CD8-positive, alpha-beta memory T cell (primary cell): ENCODE results near the gene B4GALT5. TPM values are rescaled to one million over a fixed set of nuclear protein-coding genes. Genes with fewer than 3 reads are reported as not detected.
"Not testable (repeated sequence)": the region's sequence is repeated elsewhere in the genome, so short reads cannot be mapped to it uniquely, and the experiment has no call there.

Experiments
- CTCF ChIA-PET: fragments of 350-600 bp; sonication (Branson Sonifier 250); formaldehyde crosslinking; loops from one replicate; lab custom pipeline; 2021; ENCODE audit warnings: antibody characterized with exemption; lab: Charles Lee
- POLR2A ChIA-PET: fragments of 350-600 bp; sonication (Branson Sonifier 250); formaldehyde crosslinking; loops from one replicate; lab custom pipeline; 2021; ENCODE audit warnings: antibody characterized with exemption; lab: Charles Lee
- DNase-seq, 5 donors: peaks; one replicate each; pipeline versions ENCODE4 v3.0.0 to v3.0.0-alpha.2; 2020 to 2022; ENCODE audit warnings: mixed read lengths in 1 of 5
- H3K27ac ChIP-seq: one replicate; pipeline ENCODE4 v1.7.0; 2013; ENCODE audit warnings: low read depth, mild to moderate bottlenecking, low read length, moderate library complexity
- H3K27me3 ChIP-seq: 2 replicates; pipeline ENCODE4 v1.7.0; 2013; ENCODE audit warnings: low read length, mild to moderate bottlenecking; ENCODE audit not compliant: insufficient read depth, poor library complexity, severe bottlenecking
- H3K36me3 ChIP-seq: 2 replicates; pipeline ENCODE4 v1.7.0; 2013; ENCODE audit warnings: mild to moderate bottlenecking, low read length, moderate library complexity; ENCODE audit not compliant: insufficient read depth
- H3K4me1 ChIP-seq: 2 replicates; pipeline ENCODE4 v1.7.0; 2013; ENCODE audit warnings: mild to moderate bottlenecking, low read length, moderate library complexity; ENCODE audit not compliant: insufficient read depth
- H3K4me3 ChIP-seq: 2 replicates; pipeline ENCODE4 v1.7.0; 2013; ENCODE audit warnings: mild to moderate bottlenecking, low read length
- H3K9me3 ChIP-seq: 2 replicates; pipeline ENCODE4 v1.7.0; 2013; ENCODE audit warnings: mild to moderate bottlenecking, low read length
- H3K27ac Mint-ChIP-seq, 8 donors: one replicate each; pipeline ENCODE4 v1.8.0; 2020 to 2021; ENCODE audit warnings: mixed read lengths in 8 of 8, mild to moderate bottlenecking in 6 of 8, inconsistent platforms in 3 of 8, moderate library complexity in 3 of 8
- H3K27me3 Mint-ChIP-seq, 2 donors: one replicate each; pipeline ENCODE4 v1.8.0; 2020 to 2021; ENCODE audit warnings: mixed read lengths in 2 of 2, mild to moderate bottlenecking in 1 of 2, moderate library complexity in 1 of 2
- H3K36me3 Mint-ChIP-seq, 3 donors: one replicate each; pipeline ENCODE4 v1.8.0; 2020 to 2021; ENCODE audit warnings: mixed read lengths in 3 of 3, inconsistent platforms in 1 of 3, mild to moderate bottlenecking in 1 of 3
- H3K4me1 Mint-ChIP-seq, 3 donors: one replicate each; pipeline ENCODE4 v1.8.0; 2020 to 2021; ENCODE audit warnings: mixed read lengths in 3 of 3, inconsistent platforms in 1 of 3, mild to moderate bottlenecking in 1 of 3
- H3K4me3 Mint-ChIP-seq, 7 donors: one replicate each; pipeline ENCODE4 v1.8.0; 2020 to 2021; ENCODE audit warnings: mixed read lengths in 7 of 7, mild to moderate bottlenecking in 6 of 7, moderate library complexity in 4 of 7, inconsistent platforms in 2 of 7
- H3K9me3 Mint-ChIP-seq, 5 donors: one replicate each; pipeline ENCODE4 v1.8.0; 2020 to 2022; ENCODE audit warnings: mixed read lengths in 5 of 5, mild to moderate bottlenecking in 3 of 5, moderate library complexity in 2 of 5, inconsistent platforms in 1 of 5
- polyA plus RNA-seq: library from polyadenylated mRNA; unstranded; fragments of 300-500 nt; fragmentation: Illumina TruSeq; gene quantifications from one replicate; pipeline ENCODE4 v1.2.3, GENCODE V29; 2021
- total RNA-seq, 2 experiments: library from RNA; stranded (reverse); gene quantifications; one replicate each; pipeline ENCODE4 v1.2.3, GENCODE V29; 2021

B4GALT5 gene
- total and polyA plus RNA-seq, 3 experiments from 2014 or later, result 2.0 to 39.1 (median 37.5) TPM

DNA sequence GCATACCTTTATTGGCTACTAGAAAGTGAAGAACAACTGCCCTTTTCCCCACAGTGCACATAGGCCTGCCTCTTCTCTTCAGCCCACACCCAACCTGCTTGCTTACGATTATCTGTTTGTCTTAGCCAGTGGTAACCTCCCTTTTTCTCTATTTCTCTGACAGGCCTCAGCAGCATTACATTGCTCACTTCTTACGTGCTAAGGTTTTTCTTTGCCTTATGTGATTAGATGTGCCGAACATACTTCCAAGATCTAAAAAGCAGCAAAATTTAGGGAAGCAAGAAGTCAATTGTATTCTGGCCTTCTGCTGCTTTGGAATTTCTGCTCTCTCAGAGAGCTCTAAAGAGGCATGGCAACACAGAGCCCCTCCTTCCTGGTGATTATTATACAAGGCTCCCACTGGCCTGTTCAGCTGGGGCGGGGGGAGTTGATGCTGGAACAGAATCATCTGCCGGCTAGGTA is 7.0 kb downstream of the B4GALT5 start:
- Mint-ChIP-seq H3K36me3 (peaks cover 0 to 4% (median 0%) of the 10 kb centered on the region in 3 donors), H3K9me3 (peaks cover 0 to 1% (median 0%) of the 10 kb centered on the region in 5 donors), H3K4me1 (peaks cover 58 to 82% (median 76%) of the 10 kb centered on the region in 3 donors), H3K4me3 (peak overlapping the region in 6 of 7 donors; percentile 2 to 87 (median 34)), H3K27me3 (no peaks in the 10 kb centered on the region), H3K27ac (peak overlapping the region; percentile 39 to 98 (median 74))
- H3K27ac ChIP-seq, result peak overlapping the region; percentile 5
- CTCF ChIA-PET, result interaction anchor here (0.7 to 1.3 kb wide), 2 partner anchors 34 to 683 kb away, joined by 3 read pairs; no protein-coding TSS in a partner anchor
- H3K9me3 ChIP-seq, result no peaks in the 10 kb centered on the region
- H3K4me3 ChIP-seq, result no peak overlapping the region
- no peaks in the 10 kb centered on the region for H3K27me3 ChIP-seq
- H3K36me3 ChIP-seq, result no peaks in the 10 kb centered on the region
- H3K4me1 ChIP-seq, result peaks cover 16% of the 10 kb centered on the region
- no peak for DNase-seq
- POLR2A ChIA-PET, result interaction anchor here (1.6 kb wide), 1 partner anchor 34 kb away, joined by 5 read pairs; no protein-coding TSS in a partner anchor

DNA sequence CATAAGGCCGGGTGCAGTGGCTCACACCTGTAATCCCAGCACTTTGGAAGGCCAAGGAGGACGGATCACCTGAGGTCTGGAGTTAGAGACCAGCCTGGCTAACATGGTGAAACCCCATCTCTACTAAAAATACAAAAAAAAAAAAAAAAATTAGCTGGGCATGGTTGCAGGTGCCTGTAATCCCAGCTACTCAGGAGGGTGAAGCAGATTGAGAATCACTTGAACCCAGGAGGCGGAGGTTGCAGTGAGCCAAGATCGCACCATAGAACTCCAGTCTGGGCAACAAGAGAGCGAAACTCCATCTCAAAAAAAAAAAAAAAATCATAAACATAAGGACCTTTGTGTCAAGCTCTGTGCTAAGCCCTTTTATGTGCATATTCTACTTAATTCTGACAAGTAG is 7.8 kb downstream of the B4GALT5 start:
- not testable (repeated sequence) for H3K36me3 ChIP-seq, H3K9me3 Mint-ChIP-seq, H3K27ac ChIP-seq, H3K4me3 ChIP-seq, H3K9me3 ChIP-seq, H3K27me3 Mint-ChIP-seq, H3K36me3 Mint-ChIP-seq, DNase-seq, H3K27me3 ChIP-seq
- POLR2A ChIA-PET, result interaction anchor here (0.7 to 1.6 kb wide), 3 partner anchors 29 to 39 kb away, joined by 3 to 5 read pairs (median 4); no protein-coding TSS in a partner anchor
- peaks cover 58 to 82% (median 76%) of the 10 kb centered on the region in 3 donors for H3K4me1 Mint-ChIP-seq
- peak overlapping the region in 3 of 7 donors; percentile 43 to 87 (median 87) for H3K4me3 Mint-ChIP-seq
- CTCF ChIA-PET, result interaction anchor here (0.7 kb wide), 1 partner anchor 683 kb away, joined by 3 read pairs; no protein-coding TSS in a partner anchor
- H3K4me1 ChIP-seq, result peaks cover 10% of the 10 kb centered on the region
- peak overlapping the region; percentile 74 to 98 (median 94) for H3K27ac Mint-ChIP-seq

DNA sequence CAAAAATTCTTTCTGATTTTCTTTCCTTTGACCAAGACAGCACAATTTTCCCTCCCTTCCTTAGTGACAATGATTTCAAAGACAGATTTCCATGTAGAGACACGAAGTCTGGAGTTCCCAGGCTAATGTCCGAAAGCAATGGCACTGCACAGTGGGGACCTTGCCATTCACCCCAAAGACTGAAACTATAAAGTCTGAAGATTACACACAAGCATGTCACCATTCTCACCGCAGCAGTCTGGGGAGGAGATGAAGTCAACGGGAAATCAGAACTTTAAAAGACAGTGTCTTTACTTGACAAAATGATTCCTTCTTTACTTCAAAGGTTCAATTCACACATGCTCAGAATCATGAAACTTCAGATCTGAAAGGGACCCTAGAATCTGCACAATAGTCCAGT is 8.3 kb downstream of the B4GALT5 start:
- H3K9me3 Mint-ChIP-seq, result peaks cover 0 to 1% (median 0%) of the 10 kb centered on the region in 5 donors
- no peaks in the 10 kb centered on the region for H3K9me3 ChIP-seq
- peaks cover 0 to 4% (median 0%) of the 10 kb centered on the region in 3 donors for H3K36me3 Mint-ChIP-seq
- H3K27ac ChIP-seq, result no peak overlapping the region
- H3K27me3 ChIP-seq, result no peaks in the 10 kb centered on the region
- no peaks in the 10 kb centered on the region for H3K36me3 ChIP-seq
- H3K4me3 ChIP-seq, result no peak overlapping the region
- DNase-seq, result peak in 1 of 5 donors; percentile 52
- peak overlapping the region in 6 of 7 donors; percentile 44 to 87 (median 77) for H3K4me3 Mint-ChIP-seq
- peaks cover 10% of the 10 kb centered on the region for H3K4me1 ChIP-seq
- ChIA-PET POLR2A (interaction anchor here (0.7 to 0.8 kb wide), 2 partner anchors 29 to 38 kb away, joined by 3 to 4 read pairs; no protein-coding TSS in a partner anchor), CTCF (no interaction called here)
- peaks cover 56 to 82% (median 76%) of the 10 kb centered on the region in 3 donors for H3K4me1 Mint-ChIP-seq
- no peaks in the 10 kb centered on the region for H3K27me3 Mint-ChIP-seq
- peak overlapping the region; percentile 74 to 98 (median 94) for H3K27ac Mint-ChIP-seq

DNA sequence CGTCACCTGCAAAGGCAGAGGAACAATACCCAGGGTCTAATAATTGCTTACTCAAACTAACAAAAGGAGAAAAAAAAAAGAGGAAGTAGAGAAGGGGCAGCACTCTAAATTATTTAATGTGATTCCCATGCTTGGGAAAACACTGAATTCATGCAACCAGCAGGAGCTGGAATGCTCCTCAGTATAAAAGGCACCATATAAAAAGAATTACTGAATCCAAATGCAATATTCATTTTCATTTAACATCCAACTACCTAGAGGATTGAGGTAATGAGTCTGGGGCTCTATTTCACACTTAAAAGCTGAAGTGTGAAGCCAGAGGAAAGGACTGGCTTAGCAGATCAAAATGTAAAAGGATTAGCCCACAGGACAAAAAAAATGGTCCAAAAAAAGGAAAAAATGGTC is 8.7 kb downstream of the B4GALT5 start:
- H3K4me1 Mint-ChIP-seq, result peaks cover 54 to 83% (median 76%) of the 10 kb centered on the region in 3 donors
- peak overlapping the region in 6 of 7 donors; percentile 44 to 87 (median 77) for H3K4me3 Mint-ChIP-seq
- CTCF ChIA-PET, result no interaction called here

DNA sequence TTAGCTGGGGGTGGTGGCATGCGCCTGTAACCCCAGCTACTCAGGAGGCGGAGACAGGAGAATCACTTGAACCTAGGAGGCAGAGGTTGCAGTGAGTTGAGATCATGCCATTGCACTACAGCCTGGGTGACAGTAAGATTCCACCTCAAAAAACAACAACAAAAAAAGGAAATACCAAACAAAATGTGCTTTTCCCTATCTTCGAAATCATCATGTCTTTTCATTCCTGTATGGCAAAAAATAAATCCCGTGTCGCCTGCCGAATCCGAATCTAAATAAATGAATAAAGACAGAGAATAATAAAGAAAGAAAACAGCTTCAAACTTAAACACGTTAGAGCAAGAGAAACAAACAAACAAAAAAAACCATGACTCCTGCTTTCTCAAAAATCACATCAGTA is 11.8 kb downstream of the B4GALT5 start:
- peaks cover 28% of the 10 kb centered on the region for H3K4me1 ChIP-seq
- peak overlapping the region in 7 of 8 donors; percentile 59 to 93 (median 83) for H3K27ac Mint-ChIP-seq
- no peak for DNase-seq
- no peaks in the 10 kb centered on the region for H3K36me3 ChIP-seq
- ChIA-PET CTCF (no interaction called here), POLR2A (no interaction called here)
- no peak overlapping the region for H3K4me3 ChIP-seq
- H3K4me3 Mint-ChIP-seq, result peak overlapping the region in 5 of 7 donors; percentile 17 to 55 (median 32)
- H3K9me3 Mint-ChIP-seq, result peaks cover 0 to 1% (median 0%) of the 10 kb centered on the region in 5 donors
- no peaks in the 10 kb centered on the region for H3K27me3 ChIP-seq
- H3K9me3 ChIP-seq, result no peaks in the 10 kb centered on the region
- no peaks in the 10 kb centered on the region for H3K27me3 Mint-ChIP-seq
- no peak overlapping the region for H3K27ac ChIP-seq
- H3K36me3 Mint-ChIP-seq, result peaks cover 0 to 2% (median 0%) of the 10 kb centered on the region in 3 donors
- H3K4me1 Mint-ChIP-seq, result peaks cover 62 to 84% (median 78%) of the 10 kb centered on the region in 3 donors

More for the DNA sequence above, 8.7 kb downstream of the B4GALT5 start:
- no peak for DNase-seq
- H3K27me3 ChIP-seq, result no peaks in the 10 kb centered on the region
- peaks cover 11% of the 10 kb centered on the region for H3K4me1 ChIP-seq
- H3K36me3 ChIP-seq, result no peaks in the 10 kb centered on the region
- Mint-ChIP-seq H3K27ac (peak overlapping the region; percentile 74 to 98 (median 92)), H3K36me3 (peaks cover 0 to 4% (median 0%) of the 10 kb centered on the region in 3 donors), H3K9me3 (peaks cover 0 to 1% (median 0%) of the 10 kb centered on the region in 5 donors), H3K27me3 (no peaks in the 10 kb centered on the region)
- H3K4me3 ChIP-seq, result no peak overlapping the region
- POLR2A ChIA-PET, result no interaction called here
- no peaks in the 10 kb centered on the region for H3K9me3 ChIP-seq
- no peak overlapping the region for H3K27ac ChIP-seq

DNA sequence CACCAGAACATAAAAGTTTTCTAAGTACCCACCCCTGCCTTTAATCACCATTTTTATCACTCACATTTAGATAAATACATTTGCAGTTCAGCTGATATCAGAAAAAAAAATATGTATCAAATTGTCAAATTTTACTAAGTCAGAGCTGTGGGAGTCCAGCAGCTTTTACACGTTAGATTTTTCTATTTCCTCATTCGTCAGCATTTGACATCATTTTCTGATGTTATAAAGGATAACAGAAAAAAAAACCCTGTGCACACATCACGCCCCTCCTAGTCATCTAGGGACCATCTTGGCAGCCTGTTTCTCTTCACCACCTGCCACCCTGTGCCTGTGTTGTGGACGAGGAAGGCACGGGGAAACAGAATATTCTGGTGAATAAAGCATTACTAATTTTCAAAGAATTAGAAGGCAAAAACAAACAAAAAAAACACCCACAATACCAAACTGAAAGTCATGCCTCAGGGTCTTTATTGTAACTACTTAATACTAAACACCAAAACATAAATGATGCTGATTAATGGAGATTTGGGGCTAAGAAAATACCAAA is 12.4 kb downstream of the B4GALT5 start:
- no peaks in the 10 kb centered on the region for H3K27me3 ChIP-seq
- H3K36me3 ChIP-seq, result no peaks in the 10 kb centered on the region
- H3K27me3 Mint-ChIP-seq, result no peaks in the 10 kb centered on the region
- no peaks in the 10 kb centered on the region for H3K9me3 ChIP-seq
- peak in 2 of 5 donors; percentile 3 to 12 for DNase-seq
- H3K4me1 ChIP-seq, result peaks cover 28% of the 10 kb centered on the region
- peaks cover 0 to 1% (median 0%) of the 10 kb centered on the region in 5 donors for H3K9me3 Mint-ChIP-seq
- POLR2A ChIA-PET, result no interaction called here
- peaks cover 61 to 84% (median 78%) of the 10 kb centered on the region in 3 donors for H3K4me1 Mint-ChIP-seq
- H3K27ac Mint-ChIP-seq, result peak overlapping the region in 7 of 8 donors; percentile 62 to 93 (median 83)
- peak overlapping the region in 6 of 7 donors; percentile 11 to 66 (median 54) for H3K4me3 Mint-ChIP-seq
- H3K36me3 Mint-ChIP-seq, result peaks cover 0 to 2% (median 0%) of the 10 kb centered on the region in 3 donors
- CTCF ChIA-PET, result no interaction called here
- peak overlapping the region; percentile 18 for H3K27ac ChIP-seq
- H3K4me3 ChIP-seq, result no peak overlapping the region

DNA sequence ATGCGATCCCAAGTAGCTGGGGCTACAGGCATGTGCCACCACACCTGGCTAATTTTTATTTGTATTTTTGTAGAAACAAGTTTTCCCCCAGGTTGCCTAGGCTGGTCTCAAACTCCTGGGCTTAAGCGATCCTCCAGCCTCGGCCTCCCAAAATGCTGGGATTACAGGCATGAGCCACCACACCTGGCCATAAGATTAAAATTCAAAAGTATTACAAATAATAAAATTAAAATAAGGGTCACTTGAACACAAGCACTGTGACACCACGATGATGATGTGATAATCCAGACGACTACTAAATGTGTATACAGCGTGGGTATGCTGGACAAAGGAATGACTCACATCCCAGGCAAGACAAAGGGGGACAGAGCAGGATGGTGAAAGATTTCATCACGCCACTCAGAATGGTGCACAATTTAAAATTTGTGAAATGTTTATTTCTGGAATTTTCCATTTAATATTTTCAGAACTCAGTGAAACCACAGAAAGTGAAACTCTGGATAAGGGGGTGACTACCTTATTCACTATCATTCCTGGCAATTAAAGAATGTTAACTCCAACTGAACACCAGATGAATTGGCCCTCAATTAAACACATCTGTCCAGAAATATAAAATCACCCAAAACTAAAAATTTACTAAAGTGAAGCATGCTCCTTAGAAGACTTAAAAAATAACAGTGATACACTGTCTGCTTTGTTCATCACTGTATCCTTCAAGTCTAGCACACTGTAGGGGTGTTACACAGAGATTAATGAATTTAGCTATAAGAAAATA is 13.1 kb downstream of the B4GALT5 start:
- no peaks in the 10 kb centered on the region for H3K9me3 ChIP-seq
- DNase-seq, result no peak
- peak overlapping the region; percentile 18 for H3K27ac ChIP-seq
- Mint-ChIP-seq H3K9me3 (peaks cover 0 to 1% (median 0%) of the 10 kb centered on the region in 5 donors), H3K27ac (peak overlapping the region in 7 of 8 donors; percentile 44 to 91 (median 82)), H3K27me3 (no peaks in the 10 kb centered on the region), H3K4me3 (peak overlapping the region in 3 of 7 donors; percentile 11 to 66 (median 55)), H3K36me3 (peaks cover 0 to 2% (median 0%) of the 10 kb centered on the region in 3 donors), H3K4me1 (peaks cover 60 to 85% (median 79%) of the 10 kb centered on the region in 3 donors)
- H3K36me3 ChIP-seq, result no peaks in the 10 kb centered on the region
- no peaks in the 10 kb centered on the region for H3K27me3 ChIP-seq
- CTCF ChIA-PET, result no interaction called here
- H3K4me1 ChIP-seq, result peaks cover 28% of the 10 kb centered on the region
- no peak overlapping the region for H3K4me3 ChIP-seq
- POLR2A ChIA-PET, result no interaction called here
